ENCODE results near the gene BST2. TPM values are rescaled to one million over a fixed set of nuclear protein-coding genes. Genes with fewer than 3 reads are reported as not detected.

BST2 gene
- total RNA-seq, 2 donors from 2014 or later, result 40.9 to 75.0 TPM

DNA sequence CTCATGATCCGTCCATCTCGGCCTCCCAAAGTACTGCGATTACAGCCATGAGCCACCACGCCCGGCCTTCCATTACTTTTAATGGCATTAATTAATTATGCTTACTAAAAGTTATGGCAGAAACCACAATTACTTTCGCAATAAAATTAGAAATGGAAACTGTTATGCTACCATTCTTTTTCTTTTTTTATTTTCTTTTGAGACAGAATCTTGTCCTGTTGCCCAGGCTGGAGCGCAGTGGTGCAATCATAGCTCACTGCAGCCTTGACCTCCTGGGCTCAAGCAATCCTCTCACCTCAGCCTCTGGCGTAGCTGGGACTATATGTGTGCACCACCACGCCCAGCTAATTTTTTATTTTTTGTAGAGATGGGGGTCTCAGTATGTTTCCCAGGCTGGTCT lies 4.6 kb upstream of the BST2 start:
- Mint-ChIP-seq H3K9me3 (no peaks in the 10 kb centered on the region), H3K4me1 (ENCODE audit: low read depth) (peaks cover 50% of the 10 kb centered on the region), H3K4me3 (no peak overlapping the region), H3K27ac (no peak overlapping the region), H3K36me3 (ENCODE audit: insufficient read depth in 2 of 2) (peaks cover 1 to 5% of the 10 kb centered on the region in 2 donors), H3K27me3 (ENCODE audit: low read depth) (no peaks in the 10 kb centered on the region)
- ATAC-seq (replicated peaks in 1 of 2) (no peak), DNase-seq (no peak)

DNA sequence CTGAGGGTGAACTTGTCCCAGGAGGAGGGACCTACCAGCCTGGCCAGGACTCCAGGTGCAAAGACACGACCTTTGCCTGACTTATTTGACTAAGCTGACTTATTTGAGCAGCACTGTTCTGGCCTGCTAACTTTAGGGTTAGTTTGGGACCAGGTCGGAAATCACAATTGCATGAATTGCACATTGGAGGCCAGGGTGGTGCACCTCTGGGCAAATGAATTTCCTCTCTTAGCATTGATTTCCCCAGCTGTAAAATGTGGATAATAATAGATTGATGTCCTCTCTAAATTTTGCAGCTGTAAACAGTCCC lies 1.4 kb upstream of the BST2 start:
- H3K9me3 Mint-ChIP-seq, result no peaks in the 10 kb centered on the region
- H3K36me3 Mint-ChIP-seq (ENCODE audit: insufficient read depth in 2 of 2), result no peaks in the 10 kb centered on the region
- ATAC-seq (replicated peaks in 1 of 2) (peak; percentile 4 to 12), DNase-seq (no peak)
- H3K4me1 Mint-ChIP-seq (ENCODE audit: low read depth), result peaks cover 55% of the 10 kb centered on the region
- H3K27ac Mint-ChIP-seq, result peak overlapping the region; percentile 91
- peak overlapping the region; percentile 87 to 97 for H3K4me3 Mint-ChIP-seq
- no peaks in the 10 kb centered on the region for H3K27me3 Mint-ChIP-seq (ENCODE audit: low read depth)

DNA sequence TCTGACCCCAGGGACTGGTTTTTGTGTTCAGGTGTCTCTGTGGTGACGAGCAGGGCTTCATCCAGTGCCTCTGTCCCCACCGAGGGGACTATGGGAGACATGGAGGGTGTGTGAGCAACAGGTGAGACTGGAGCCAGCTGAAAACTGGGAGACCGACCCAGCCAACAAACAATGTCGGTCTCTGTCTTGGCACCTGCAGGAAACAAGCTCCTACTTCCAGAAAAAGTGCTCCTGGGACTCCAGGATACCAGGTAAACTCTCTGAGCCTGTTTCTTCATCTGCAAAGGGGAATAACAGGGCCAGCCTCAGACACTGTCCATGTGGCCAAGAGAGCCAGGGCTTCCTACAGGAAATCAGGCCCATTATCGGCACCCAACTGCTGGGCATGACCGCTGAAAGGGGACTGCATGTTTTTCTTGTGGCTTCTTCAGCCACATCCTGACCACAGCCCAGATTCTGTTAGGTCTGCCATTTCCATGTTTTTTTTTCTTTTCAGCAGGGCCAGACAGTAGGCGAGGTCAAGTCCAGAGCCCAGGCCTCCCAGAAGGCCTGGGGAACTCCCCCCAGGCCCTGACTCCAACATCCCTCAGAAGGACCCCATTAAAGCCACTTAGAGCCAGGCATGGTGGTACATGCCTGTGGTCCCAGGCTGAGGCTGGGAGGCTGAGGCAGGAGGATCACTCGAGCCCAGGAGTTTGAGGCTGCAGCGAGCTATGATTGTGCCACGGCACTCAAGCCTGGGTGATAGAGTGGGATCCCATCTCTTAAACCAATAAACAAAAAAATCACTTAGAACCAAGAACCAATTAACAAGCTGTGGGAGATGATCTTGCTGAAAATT lies 836 bp upstream of the BST2 start:
- Mint-ChIP-seq H3K27me3 (ENCODE audit: low read depth) (no peaks in the 10 kb centered on the region), H3K4me1 (ENCODE audit: low read depth) (peaks cover 55% of the 10 kb centered on the region), H3K9me3 (no peaks in the 10 kb centered on the region), H3K4me3 (peak overlapping the region; percentile 87 to 97), H3K36me3 (ENCODE audit: insufficient read depth in 2 of 2) (peaks cover 0 to 2% of the 10 kb centered on the region in 2 donors), H3K27ac (peak overlapping the region; percentile 91)
- ATAC-seq (replicated peaks in 1 of 2) (peak; percentile 52 to 53), DNase-seq (peak; percentile 56 to 63)

DNA sequence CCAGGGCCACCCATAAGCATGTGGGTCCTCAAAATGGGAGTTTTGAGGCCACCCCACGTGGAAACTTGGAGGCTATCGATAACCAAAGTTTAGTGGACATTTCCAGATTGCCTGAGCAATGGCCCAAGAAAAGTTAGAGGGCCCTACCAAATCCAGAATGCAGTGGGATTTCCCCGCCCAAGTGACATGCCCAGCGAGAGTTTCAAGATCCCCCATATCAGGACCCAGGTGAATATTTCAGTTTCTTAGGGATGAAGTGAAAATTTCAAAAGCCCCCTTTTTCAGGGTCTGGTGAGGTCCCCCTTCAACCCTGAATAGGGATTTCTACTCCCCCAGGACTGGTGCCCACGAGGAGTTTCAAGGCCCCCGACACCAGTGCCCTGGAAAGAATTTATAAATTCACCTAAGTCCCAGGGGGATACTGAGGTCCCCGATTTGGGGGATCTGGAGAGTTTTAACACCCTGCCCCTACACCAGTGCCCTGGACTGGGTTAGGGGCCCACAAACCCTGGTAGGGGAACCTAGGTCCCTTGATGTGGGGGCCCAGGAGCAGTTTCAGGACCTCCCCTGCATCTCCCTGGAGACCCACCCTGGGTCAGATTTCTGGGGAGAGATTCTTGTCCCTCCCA lies 695 bp downstream of the BST2 start:
- H3K4me1 Mint-ChIP-seq (ENCODE audit: low read depth), result peaks cover 53% of the 10 kb centered on the region
- ATAC-seq (replicated peaks in 1 of 2), result no peak
- no peak for DNase-seq
- no peaks in the 10 kb centered on the region for H3K27me3 Mint-ChIP-seq (ENCODE audit: low read depth)
- no peaks in the 10 kb centered on the region for H3K9me3 Mint-ChIP-seq
- H3K27ac Mint-ChIP-seq, result peak overlapping the region; percentile 91
- peak overlapping the region; percentile 87 to 97 for H3K4me3 Mint-ChIP-seq
- peaks cover 0 to 2% of the 10 kb centered on the region in 2 donors for H3K36me3 Mint-ChIP-seq (ENCODE audit: insufficient read depth in 2 of 2)

DNA sequence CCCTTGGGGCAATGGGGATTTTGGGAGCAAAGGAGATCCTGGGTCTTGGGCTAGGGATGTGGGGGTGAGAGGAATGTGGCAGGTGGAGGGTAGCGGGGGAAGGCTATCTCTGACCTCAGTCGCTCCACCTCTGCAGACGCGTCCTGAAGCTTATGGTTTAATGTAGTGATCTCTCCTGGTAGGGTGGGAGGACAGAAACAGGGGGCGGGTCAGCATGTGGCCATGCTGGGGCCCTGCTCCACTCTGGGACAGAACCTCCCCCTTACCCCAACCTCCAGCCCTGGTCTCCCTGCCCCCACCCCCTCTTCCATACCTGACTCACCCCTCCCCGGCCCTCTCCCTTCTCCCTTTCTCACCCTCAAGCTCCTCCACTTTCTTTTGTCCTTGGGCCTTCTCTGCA lies 1.4 kb downstream of the BST2 start:
- peaks cover 46% of the 10 kb centered on the region for H3K4me1 Mint-ChIP-seq (ENCODE audit: low read depth)
- DNase-seq (peak; percentile 20 to 21), ATAC-seq (replicated peaks in 1 of 2) (no peak)
- no peak overlapping the region for H3K27ac Mint-ChIP-seq
- peaks cover 0 to 2% of the 10 kb centered on the region in 2 donors for H3K36me3 Mint-ChIP-seq (ENCODE audit: insufficient read depth in 2 of 2)
- no peaks in the 10 kb centered on the region for H3K27me3 Mint-ChIP-seq (ENCODE audit: low read depth)
- H3K9me3 Mint-ChIP-seq, result no peaks in the 10 kb centered on the region
- peak overlapping the region; percentile 87 to 97 for H3K4me3 Mint-ChIP-seq

DNA sequence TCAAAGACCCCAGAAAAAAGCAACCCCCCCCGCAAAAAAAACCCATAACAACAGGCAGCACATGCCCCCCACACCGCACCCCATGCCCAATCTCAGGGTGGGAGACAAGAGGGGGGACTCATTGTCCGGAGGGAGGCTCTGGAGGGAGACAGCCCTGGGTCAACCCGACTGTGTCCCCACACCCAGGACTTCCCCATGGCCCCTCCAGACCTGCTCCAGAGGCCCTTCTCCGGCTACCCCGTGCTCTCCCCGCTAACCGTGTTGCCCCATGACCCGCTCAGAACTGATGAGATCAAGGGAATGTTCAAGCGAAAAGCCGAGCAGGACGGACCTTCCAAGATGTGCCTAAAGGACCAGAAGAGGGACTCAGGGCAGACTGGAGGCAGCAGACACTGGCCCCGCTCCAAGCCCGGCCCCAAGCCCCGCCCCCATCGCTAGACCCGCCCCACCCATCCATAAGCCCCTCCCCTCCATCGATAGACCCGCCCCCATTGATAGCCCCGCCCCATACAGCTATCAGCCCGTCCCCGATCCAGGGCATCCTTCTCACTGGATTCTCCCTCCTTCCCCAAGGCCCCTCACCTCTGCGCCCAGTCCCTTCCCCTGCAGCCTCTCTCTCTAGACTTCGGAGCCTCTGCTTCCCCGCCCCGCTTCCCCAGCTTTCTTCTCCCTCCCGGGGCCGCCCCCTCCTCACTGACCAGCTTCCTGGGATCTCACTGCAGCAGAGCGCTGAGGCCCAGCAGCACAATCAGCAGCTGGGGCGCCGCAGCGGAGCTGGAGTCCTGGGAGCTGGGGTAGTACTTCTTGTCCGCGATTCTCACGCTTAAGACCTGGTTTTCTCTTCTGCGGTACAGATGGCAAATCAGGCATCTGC lies 2.2 kb downstream of the BST2 start:
- DNase-seq (peak; percentile 40 to 51), ATAC-seq (replicated peaks in 1 of 2) (peak in 1 of 2 donors; percentile 8)
- Mint-ChIP-seq H3K4me3 (peak overlapping the region; percentile 87 to 97), H3K36me3 (ENCODE audit: insufficient read depth in 2 of 2) (peaks cover 0 to 5% of the 10 kb centered on the region in 2 donors), H3K9me3 (no peaks in the 10 kb centered on the region), H3K27me3 (ENCODE audit: low read depth) (no peaks in the 10 kb centered on the region), H3K27ac (no peak overlapping the region), H3K4me1 (ENCODE audit: low read depth) (peaks cover 46% of the 10 kb centered on the region)

DNA sequence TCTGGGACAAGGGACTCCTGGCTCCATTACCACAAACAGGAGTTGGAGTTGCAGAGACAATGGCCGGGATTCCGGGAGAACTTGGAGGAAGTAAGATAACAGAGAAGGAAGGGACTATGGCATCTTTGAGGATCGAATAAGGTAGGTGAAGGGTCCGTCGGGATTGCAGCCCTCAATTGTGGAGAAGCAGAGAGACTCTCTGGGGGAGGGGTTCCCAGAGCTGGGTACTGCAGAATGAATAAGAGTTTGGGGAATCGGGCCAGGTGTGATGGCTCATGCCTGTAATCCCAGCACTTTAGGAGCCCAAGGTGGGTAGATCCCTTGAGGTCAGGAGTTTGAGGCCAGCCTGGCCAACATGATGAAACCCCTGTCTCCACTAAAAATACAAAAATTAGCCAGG lies 3.8 kb downstream of the BST2 start:
- Mint-ChIP-seq H3K36me3 (ENCODE audit: insufficient read depth in 2 of 2) (peaks cover 0 to 5% of the 10 kb centered on the region in 2 donors), H3K27me3 (ENCODE audit: low read depth) (no peaks in the 10 kb centered on the region), H3K4me3 (peak overlapping the region in 1 of 2 donors; percentile 44), H3K27ac (no peak overlapping the region), H3K9me3 (no peaks in the 10 kb centered on the region), H3K4me1 (ENCODE audit: low read depth) (peaks cover 32% of the 10 kb centered on the region)
- no peak for DNase-seq
- no peak for ATAC-seq (replicated peaks in 1 of 2)

DNA sequence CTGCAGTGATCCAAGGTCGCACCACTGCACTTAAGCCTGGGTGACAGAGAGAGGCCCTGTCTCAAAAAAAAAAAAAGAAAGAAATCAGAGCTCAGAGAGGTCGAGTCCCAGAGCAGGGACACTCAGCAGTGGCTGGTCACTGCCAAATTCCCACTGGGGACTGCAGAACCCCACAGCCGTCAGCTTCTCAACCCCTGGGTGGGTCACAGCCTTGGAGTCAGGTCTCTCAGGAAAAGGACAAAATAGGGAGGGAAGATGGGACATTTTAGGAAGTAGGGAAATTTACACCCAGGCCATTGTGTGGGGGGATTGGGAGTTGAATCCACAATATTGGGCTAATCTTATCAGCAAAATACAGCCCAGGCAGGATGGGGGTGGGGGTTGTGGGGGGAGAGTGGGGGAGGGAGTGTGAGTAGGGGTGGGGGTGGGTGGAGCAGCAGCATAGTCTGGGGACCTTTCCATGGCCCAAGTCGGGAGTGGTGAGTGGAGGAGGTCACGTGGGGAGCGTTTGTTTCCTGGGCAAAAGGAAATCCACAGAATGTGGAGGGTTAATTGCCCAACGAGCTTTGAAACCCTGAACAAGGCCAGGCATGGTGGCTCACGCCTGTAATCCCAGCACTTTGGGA lies 6.4 kb downstream of the BST2 start:
- no peaks in the 10 kb centered on the region for H3K27me3 Mint-ChIP-seq (ENCODE audit: low read depth)
- H3K4me3 Mint-ChIP-seq, result no peak overlapping the region
- peaks cover 19% of the 10 kb centered on the region for H3K4me1 Mint-ChIP-seq (ENCODE audit: low read depth)
- H3K36me3 Mint-ChIP-seq (ENCODE audit: insufficient read depth in 2 of 2), result peaks cover 0 to 5% of the 10 kb centered on the region in 2 donors
- H3K9me3 Mint-ChIP-seq, result no peaks in the 10 kb centered on the region
- DNase-seq (no peak), ATAC-seq (replicated peaks in 1 of 2) (no peak)
- no peak overlapping the region for H3K27ac Mint-ChIP-seq

DNA sequence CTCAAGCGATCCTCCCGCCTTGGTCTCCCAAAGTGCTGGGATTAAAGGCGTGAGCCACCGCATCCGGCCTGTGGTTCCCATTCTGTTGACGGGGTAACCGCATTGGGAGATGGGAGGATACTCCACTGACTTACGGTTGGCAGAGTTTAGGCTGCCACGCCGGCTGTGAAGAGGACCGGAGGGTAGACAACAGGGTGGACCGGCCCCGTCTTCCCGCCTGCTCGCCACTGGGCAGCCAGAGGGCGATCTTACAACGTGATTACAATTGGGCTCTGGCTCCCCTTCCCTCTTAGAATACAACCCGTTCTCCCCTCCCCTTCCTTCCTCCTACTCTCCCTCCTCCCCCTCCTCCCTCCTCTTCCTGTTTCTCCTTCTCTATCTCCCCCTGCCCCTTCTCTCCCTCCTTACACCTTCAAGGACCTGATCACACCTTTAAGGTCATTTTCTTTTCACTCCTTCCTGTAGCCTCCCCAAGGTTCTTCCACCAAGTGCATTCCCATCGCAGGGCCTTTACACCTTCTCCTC lies 10.5 kb downstream of the BST2 start:
- Mint-ChIP-seq H3K4me1 (ENCODE audit: low read depth) (peaks cover 18% of the 10 kb centered on the region), H3K9me3 (no peaks in the 10 kb centered on the region), H3K36me3 (ENCODE audit: insufficient read depth in 2 of 2) (peaks cover 0 to 3% of the 10 kb centered on the region in 2 donors), H3K27ac (peak overlapping the region; percentile 77), H3K4me3 (peak overlapping the region; percentile 57 to 67), H3K27me3 (ENCODE audit: low read depth) (no peaks in the 10 kb centered on the region)
- DNase-seq (peak; percentile 69 to 80), ATAC-seq (replicated peaks in 1 of 2) (peak in 1 of 2 donors; percentile 36)

DNA sequence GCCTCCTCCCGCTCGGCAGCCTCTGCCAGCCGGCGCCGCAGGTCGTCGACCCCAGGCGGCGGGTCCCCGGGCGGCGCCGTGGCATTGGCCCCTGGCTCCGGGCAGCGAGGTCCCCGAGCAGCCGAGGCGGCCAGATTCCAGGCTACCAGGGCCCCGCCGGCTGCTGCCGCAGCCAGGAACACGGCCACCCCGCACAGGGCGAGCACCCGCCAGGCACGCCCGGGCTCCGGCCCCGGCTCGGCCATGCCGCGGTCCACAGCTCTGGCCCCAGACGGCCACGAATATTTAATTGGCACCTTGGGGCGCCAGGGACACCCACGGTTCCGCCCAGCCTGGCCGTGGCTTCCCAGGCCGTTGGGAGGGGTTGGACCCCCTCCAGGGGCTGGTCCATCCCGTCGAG lies 11.5 kb downstream of the BST2 start, which contains the start of gene CCDC194:
Gene CCDC194, minus strand, starts transcription at position 283 of the 400 bp plus-strand sequence. Its CDS starts 38 bp downstream, at position 245.
- ATAC-seq (replicated peaks in 1 of 2), result no peak
- Mint-ChIP-seq H3K4me1 (ENCODE audit: low read depth) (peaks cover 18% of the 10 kb centered on the region), H3K4me3 (peak within 1 kb of the TSS; percentile 57 to 67), H3K27me3 (ENCODE audit: low read depth) (peaks cover 8% of the 10 kb centered on the region), H3K9me3 (no peaks in the 10 kb centered on the region), H3K27ac (peak within 1 kb of the TSS; percentile 77), H3K36me3 (ENCODE audit: insufficient read depth in 2 of 2) (peaks cover 0 to 2% of the 10 kb centered on the region in 2 donors)
- no peak for DNase-seq

DNA sequence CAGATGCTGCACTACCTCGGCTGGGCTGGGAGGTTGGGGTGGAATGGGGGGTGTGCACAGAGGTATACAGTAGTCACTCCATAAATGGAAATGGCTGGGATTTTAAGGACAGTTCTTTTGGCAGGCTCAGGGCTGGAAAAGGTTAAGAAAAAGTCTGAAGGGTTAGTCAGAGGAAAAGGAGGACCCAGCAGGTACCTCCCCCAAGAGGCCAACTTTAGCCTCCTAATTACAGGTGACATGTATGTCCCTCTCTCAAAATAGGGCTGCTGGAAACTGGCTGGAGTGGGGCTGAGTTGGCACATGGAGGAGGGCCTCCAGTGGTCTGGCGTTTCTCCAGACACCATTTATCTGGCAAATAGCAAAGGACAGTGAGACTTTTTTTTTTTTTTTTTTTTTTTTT lies 12.4 kb downstream of the BST2 start:
- Mint-ChIP-seq H3K4me1 (ENCODE audit: low read depth) (peaks cover 18% of the 10 kb centered on the region), H3K9me3 (no peaks in the 10 kb centered on the region), H3K36me3 (ENCODE audit: insufficient read depth in 2 of 2) (no peaks in the 10 kb centered on the region), H3K27ac (no peak overlapping the region), H3K4me3 (no peak overlapping the region), H3K27me3 (ENCODE audit: low read depth) (peaks cover 10% of the 10 kb centered on the region)
- ATAC-seq (replicated peaks in 1 of 2) (no peak), DNase-seq (no peak)

DNA sequence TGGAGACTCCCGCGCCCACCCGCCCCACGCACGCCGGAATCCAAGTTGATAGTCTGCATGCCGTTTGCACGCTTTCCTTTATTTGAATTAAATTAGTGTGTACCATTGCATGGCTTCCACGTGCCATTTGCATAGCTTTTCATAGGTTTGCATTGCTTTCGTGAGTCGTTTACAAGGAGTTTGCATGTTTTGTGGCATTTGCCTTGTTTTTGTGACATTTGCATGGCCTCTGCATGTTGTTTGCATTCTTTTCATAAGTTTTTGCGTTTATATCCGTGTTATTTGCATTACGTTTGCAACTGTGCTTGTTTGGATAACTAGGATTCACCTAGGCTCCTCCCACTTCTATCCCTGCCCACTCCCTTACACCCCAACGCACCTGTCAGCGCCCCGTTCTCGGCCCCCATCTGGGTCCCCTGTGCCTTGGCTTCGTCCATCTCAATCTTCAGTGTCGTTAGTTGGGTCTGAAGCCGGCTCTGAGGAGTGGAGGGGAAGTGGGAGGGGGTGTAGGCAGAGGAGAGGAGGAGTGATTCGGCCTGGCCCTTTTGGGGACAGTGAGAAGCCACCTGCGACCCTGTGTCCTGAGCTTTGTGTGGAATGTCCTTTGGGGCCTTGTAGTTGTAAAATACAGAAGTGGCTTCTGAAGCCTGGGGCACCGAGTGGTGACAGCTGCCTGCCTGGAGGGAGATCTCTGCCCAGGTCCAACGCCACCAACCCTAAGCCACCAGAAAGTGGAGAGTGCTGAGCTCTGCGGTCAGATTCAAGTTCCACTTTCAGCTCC lies 13.9 kb downstream of the BST2 start:
- DNase-seq (no peak), ATAC-seq (replicated peaks in 1 of 2) (peak in 1 of 2 donors; percentile 5)
- H3K4me1 Mint-ChIP-seq (ENCODE audit: low read depth), result peaks cover 18% of the 10 kb centered on the region
- H3K27ac Mint-ChIP-seq, result no peak overlapping the region
- no peaks in the 10 kb centered on the region for H3K36me3 Mint-ChIP-seq (ENCODE audit: insufficient read depth in 2 of 2)
- no peaks in the 10 kb centered on the region for H3K9me3 Mint-ChIP-seq
- peak overlapping the region; percentile 94 to 100 for H3K4me3 Mint-ChIP-seq
- H3K27me3 Mint-ChIP-seq (ENCODE audit: low read depth), result peaks cover 10% of the 10 kb centered on the region

Measured in activated T-cell treated with anti-CD3 and anti-CD28 coated beads, Interleukin-2, amount 50 U/mL, for 72 hours (primary cell).